HUES48 (cell line): ENCODE data around the gene EBI3.
"Not testable (repeated sequence)": the region's sequence is repeated elsewhere in the genome, so short reads cannot be mapped to it uniquely, and the experiment has no call there.

Experiments
- H3K27ac ChIP-seq: one replicate; pipeline ENCODE4 v1.7.0; 2013; ENCODE audit warnings: low read depth, low read length, inconsistent platforms
- H3K27me3 ChIP-seq: 2 replicates; pipeline ENCODE4 v1.6.1; 2013; ENCODE audit warnings: mild to moderate bottlenecking, low read length; ENCODE audit not compliant: control insufficient read depth, insufficient read depth
- H3K36me3 ChIP-seq: 2 replicates; pipeline ENCODE4 v1.6.1; 2013; ENCODE audit warnings: low read length; ENCODE audit not compliant: control insufficient read depth, insufficient read depth
- H3K4me1 ChIP-seq: 2 replicates; pipeline ENCODE4 v1.6.1; 2013; ENCODE audit warnings: mild to moderate bottlenecking, low read length; ENCODE audit not compliant: control insufficient read depth, insufficient read depth
- H3K4me3 ChIP-seq: 2 replicates; pipeline ENCODE4 v1.5.1; 2013; ENCODE audit warnings: mild to moderate bottlenecking, low read depth, low read length
- H3K9ac ChIP-seq: 2 replicates; pipeline ENCODE4 v1.6.1; 2013; ENCODE audit warnings: mild to moderate bottlenecking, low read depth, low read length, moderate library complexity
- H3K9me3 ChIP-seq: 2 replicates; pipeline ENCODE4 v1.6.1; 2013; ENCODE audit warnings: low read length; ENCODE audit not compliant: control insufficient read depth, insufficient read depth

The EBI3 gene

GRCh38 chr19:4225885-4226284, 3.4 kb upstream of the EBI3 start:
- Histone ChIP-seq H3K27me3 (peaks cover 6% of the 10 kb centered on the region; the same call in 1 of the 2 replicates), H3K4me3 (no peak overlapping the region), H3K9me3 (no peaks in the 10 kb centered on the region), H3K4me1 (no peaks in the 10 kb centered on the region; the same call in 1 of the 2 replicates), H3K27ac (no peak overlapping the region), H3K36me3 (peaks cover 11% of the 10 kb centered on the region; the same call in 1 of the 2 replicates), H3K9ac (no peak overlapping the region)

- peaks cover 6% of the 10 kb centered on the region; the same call in 1 of the 2 replicates for H3K27me3 ChIP-seq
- H3K9me3 ChIP-seq, result no peaks in the 10 kb centered on the region
- peaks cover 5% of the 10 kb centered on the region; the same call in 1 of the 2 replicates for H3K36me3 ChIP-seq
- no peak overlapping the region for H3K9ac ChIP-seq
- H3K27ac ChIP-seq, result no peak overlapping the region
- H3K4me3 ChIP-seq, result no peak overlapping the region
- H3K4me1 ChIP-seq, result no peaks in the 10 kb centered on the region; the same call in 1 of the 2 replicates
These were observed 1.6 kb upstream of the EBI3 start for GRCh38 chr19:4227771-4228170.

- Histone ChIP-seq H3K4me3 (no peak overlapping the region), H3K4me1 (no peaks in the 10 kb centered on the region; the same call in 1 of the 2 replicates), H3K9ac (no peak overlapping the region), H3K9me3 (no peaks in the 10 kb centered on the region), H3K27me3 (peaks cover 6% of the 10 kb centered on the region; the same call in 1 of the 2 replicates), H3K27ac (no peak overlapping the region), H3K36me3 (peaks cover 5% of the 10 kb centered on the region; the same call in 1 of the 2 replicates)
These were observed 551 bp upstream of the EBI3 start for GRCh38 chr19:4228765-4229178.

GRCh38 chr19:4230237-4230636, 914 bp downstream of the EBI3 start:
- H3K36me3 ChIP-seq, H3K9me3 ChIP-seq, H3K27me3 ChIP-seq, H3K4me3 ChIP-seq, H3K9ac ChIP-seq, H3K27ac ChIP-seq, H3K4me1 ChIP-seq: not testable (repeated sequence)

- not testable (repeated sequence) for H3K4me3 ChIP-seq, H3K27ac ChIP-seq, H3K9ac ChIP-seq, H3K36me3 ChIP-seq, H3K27me3 ChIP-seq, H3K9me3 ChIP-seq, H3K4me1 ChIP-seq
These were observed 2.2 kb downstream of the EBI3 start for GRCh38 chr19:4231521-4231920.

GRCh38 chr19:4232139-4232538, 2.8 kb downstream of the EBI3 start:
- not testable (repeated sequence) for H3K27ac ChIP-seq, H3K36me3 ChIP-seq, H3K4me3 ChIP-seq, H3K9ac ChIP-seq, H3K4me1 ChIP-seq, H3K27me3 ChIP-seq, H3K9me3 ChIP-seq

- H3K27ac ChIP-seq, result no peak overlapping the region
- H3K27me3 ChIP-seq, result peaks cover 6% of the 10 kb centered on the region; the same call in 1 of the 2 replicates
- no peak overlapping the region for H3K4me3 ChIP-seq
- H3K9me3 ChIP-seq, result no peaks in the 10 kb centered on the region
- H3K4me1 ChIP-seq, result no peaks in the 10 kb centered on the region; the same call in 1 of the 2 replicates
- no peaks in the 10 kb centered on the region for H3K36me3 ChIP-seq
- H3K9ac ChIP-seq, result no peak overlapping the region
These were observed 3.4 kb downstream of the EBI3 start for GRCh38 chr19:4232614-4233281.

GRCh38 chr19:4233282-4233853, 4.0 kb downstream of the EBI3 start:
- Histone ChIP-seq H3K4me1 (no peaks in the 10 kb centered on the region; the same call in 1 of the 2 replicates), H3K27me3 (peaks cover 4% of the 10 kb centered on the region; the same call in 1 of the 2 replicates), H3K4me3 (no peak overlapping the region), H3K9me3 (no peaks in the 10 kb centered on the region), H3K27ac (no peak overlapping the region), H3K36me3 (no peaks in the 10 kb centered on the region), H3K9ac (no peak overlapping the region)

GRCh38 chr19:4234142-4234861, 5.0 kb downstream of the EBI3 start:
- H3K27ac ChIP-seq, result no peak overlapping the region
- no peaks in the 10 kb centered on the region for H3K36me3 ChIP-seq
- no peaks in the 10 kb centered on the region for H3K9me3 ChIP-seq
- H3K4me3 ChIP-seq, result no peak overlapping the region
- no peaks in the 10 kb centered on the region for H3K27me3 ChIP-seq
- H3K4me1 ChIP-seq, result no peaks in the 10 kb centered on the region; the same call in 1 of the 2 replicates
- H3K9ac ChIP-seq, result no peak overlapping the region

- Histone ChIP-seq H3K27ac (no peak overlapping the region), H3K9ac (no peak overlapping the region), H3K27me3 (no peaks in the 10 kb centered on the region), H3K9me3 (no peaks in the 10 kb centered on the region), H3K36me3 (no peaks in the 10 kb centered on the region), H3K4me3 (no peak overlapping the region), H3K4me1 (no peaks in the 10 kb centered on the region)
These were observed 5.5 kb downstream of the EBI3 start for GRCh38 chr19:4234862-4235201.

- not testable (repeated sequence) for H3K4me3 ChIP-seq, H3K27me3 ChIP-seq, H3K27ac ChIP-seq, H3K36me3 ChIP-seq, H3K4me1 ChIP-seq, H3K9ac ChIP-seq, H3K9me3 ChIP-seq
These were observed 8.2 kb downstream of the EBI3 start for GRCh38 chr19:4237510-4237909.
